ENCODE data around the gene SLC12A3. TPM values are rescaled to one million over a fixed set of nuclear protein-coding genes. Genes with fewer than 3 reads are reported as not detected.

The SLC12A3 gene
- total and polyA plus RNA-seq, 2 of the 4 experiments (the other 2 are of a cell fraction) = not detected

GRCh38 chr16:56950881-56951771 is 86.1 kb downstream of the SLC12A3 start (continued):
- TF ChIP-seq MXI1 (IDR thresholded peaks at IDR 0.05; ENCODE audit: borderline replicate concordance, low read depth, low read length) = no peak
- no peak for TF ChIP-seq FOS (IDR thresholded peaks at IDR 0.05; ENCODE audit: low read depth, low read length)
- TF ChIP-seq RAD21 (IDR thresholded peaks at IDR 0.05; ENCODE audit: low read length) = peak; percentile 81

- H2AK9ac ChIP-seq (replicated peaks; ENCODE audit: low read depth, low read length, poor library complexity) = peak overlapping the region; percentile 9
- dilution Hi-C loops (cut with HindIII; ENCODE audit: low sequenced_read_pairs, unreplicated experiment) = no loop called here
- H4K8ac ChIP-seq (ENCODE audit: low read depth in 2 of 2, low read length in 2 of 2) = no peak overlapping the region
- H2BK120ac ChIP-seq (ENCODE audit: low read depth, low read length) = no peak overlapping the region
- H3K9ac ChIP-seq (ENCODE audit: low read depth, low read length) = no peak overlapping the region
- H3K79me1 ChIP-seq (ENCODE audit: low read depth in 1 of 2, low read length in 2 of 2) = no peaks in the 10 kb centered on the region
- 100% methylated on average over 1 of the region's 6 CpGs; no CpG with 5 or more reads in 1 of the 2 experiments for WGBS, 2 experiments (ENCODE audit: extremely low coverage in 2 of 2, insufficient read length in 1 of 2)
- no peak overlapping the region for H4K5ac ChIP-seq (ENCODE audit: low read depth, low read length)
- H4K91ac ChIP-seq (ENCODE audit: insufficient read depth, low read depth, low read length) = no peak overlapping the region
- H4K20me1 ChIP-seq (ENCODE audit: insufficient read depth, low read length) = no peaks in the 10 kb centered on the region; the same call in 1 of the 2 replicates
- H3K36me3 ChIP-seq (ENCODE audit: control insufficient read depth, insufficient read depth, low read length) = no peaks in the 10 kb centered on the region
- H2AFZ ChIP-seq (replicated peaks; ENCODE audit: low read length, poor library complexity) = peak overlapping the region; percentile 7
- no TSS peak for BruUV-seq (replicated peaks)
- intact Hi-C loops (cut with micrococcal nuclease) = no loop called here
- H3K9me1 ChIP-seq (ENCODE audit: insufficient read depth, low read length) = no peaks in the 10 kb centered on the region
- H3K56ac ChIP-seq (ENCODE audit: extremely low read depth, insufficient read depth, low read length) = no peak overlapping the region
- ChIA-PET POLR2A (ENCODE audit: unreplicated experiment) (no interaction called here), CTCF (no interaction called here)
- H3K18ac ChIP-seq (ENCODE audit: low read depth, low read length) = no peak overlapping the region
- TF ChIP-seq MAFK (IDR thresholded peaks at IDR 0.05; ENCODE audit: low read depth, low read length) = no peak
- no peak for TF ChIP-seq RFX5 (IDR thresholded peaks at IDR 0.05; ENCODE audit: low read depth, low read length)
- TF ChIP-seq RCOR1 (IDR thresholded peaks at IDR 0.05; ENCODE audit: insufficient replicate concordance, low read length) = no peak
- no peaks in the 10 kb centered on the region for H3K4me1 ChIP-seq (ENCODE audit: control insufficient read depth, insufficient read depth, low read length)
- no peak overlapping the region for H2BK20ac ChIP-seq (ENCODE audit: low read depth, low read length)
- H3K4ac ChIP-seq (ENCODE audit: low read depth, low read length) = no peak overlapping the region
- ATAC-seq (ENCODE audit: low read depth) (no peak), DNase-seq (no peak)
- H3K27me3 ChIP-seq (ENCODE audit: control insufficient read depth, insufficient read depth, low read length) = no peaks in the 10 kb centered on the region
- H3K9me3 ChIP-seq (ENCODE audit: control insufficient read depth, insufficient read depth, low read length) = no peaks in the 10 kb centered on the region
- H2AK5ac ChIP-seq (ENCODE audit: low read depth, low read length) = no peak overlapping the region
- no peak overlapping the region for H3K14ac ChIP-seq (replicated peaks; ENCODE audit: low read depth, low read length)
- H3K4me3 ChIP-seq (ENCODE audit: insufficient read depth, low read depth, low read length) = no peak overlapping the region
- in situ Hi-C loops (cut with MboI; ENCODE audit: low sequenced_read_pairs) = loop anchor here (5.0 kb wide), 1 partner anchor 86 kb away; the partner anchor contains the start of gene SLC12A3
- no peak overlapping the region for H2BK5ac ChIP-seq (ENCODE audit: low read depth, low read length, poor library complexity, severe bottlenecking)
- H3K27ac ChIP-seq (ENCODE audit: insufficient read depth, low read length) = no peak overlapping the region
- H3K4me2 ChIP-seq (ENCODE audit: low read depth, low read length) = no peak overlapping the region
- H3K23ac ChIP-seq (ENCODE audit: low read depth, low read length) = no peak overlapping the region
- no peak overlapping the region for H2BK15ac ChIP-seq (ENCODE audit: low read depth, low read length)
Measured at GRCh38 chr16:56953006-56953405, 88.0 kb downstream of the SLC12A3 start.
